HFFc6 (cell line): Measurements from ENCODE around the gene OR52K1. TPM values are rescaled to one million over a fixed set of nuclear protein-coding genes. Genes with fewer than 3 reads are reported as not detected.

Source experiments
- DNase-seq: peaks from one replicate; pipeline ENCODE4 v3.0.0-alpha.2; 2018
- H3K27ac Mint-ChIP-seq: 2 replicates; pipeline ENCODE4 v1.8.0; 2020; ENCODE audit warnings: mild to moderate bottlenecking, mixed read lengths
- H3K27me3 Mint-ChIP-seq: 2 replicates; pipeline ENCODE4 v1.8.0; 2021; ENCODE audit warnings: mild to moderate bottlenecking, moderate library complexity, mixed read lengths; ENCODE audit not compliant: insufficient read depth
- H3K36me3 Mint-ChIP-seq: 2 replicates; pipeline ENCODE4 v1.8.0; 2021; ENCODE audit warnings: low read depth, mixed read lengths
- H3K4me1 Mint-ChIP-seq: 2 replicates; pipeline ENCODE4 v1.8.0; 2020; ENCODE audit warnings: low read depth, mixed read lengths
- H3K4me3 Mint-ChIP-seq: 2 replicates; pipeline ENCODE4 v1.8.0; 2020; ENCODE audit warnings: mild to moderate bottlenecking, moderate library complexity, mixed read lengths
- H3K9me3 Mint-ChIP-seq: 2 replicates; pipeline ENCODE4 v1.8.0; 2020; ENCODE audit warnings: mild to moderate bottlenecking, mixed read lengths
- CTCF ChIP-seq: fragments of 200-600 bp; sonication (generic); IDR thresholded peaks from 2 replicates; pipeline ENCODE4 v1.5.0; 2021; ENCODE audit warnings: antibody characterized with exemption, mild to moderate bottlenecking
- total RNA-seq, 6 experiments: library from RNA; stranded (reverse); fragmentation: NEBNext Ultra II Directional; extraction: Animal tissue kit (Norgen Biotek cat#: 25700); gene quantifications; 2 replicates in 1 of 6; 3 replicates in 5 of 6; pipeline ENCODE4 v1.2.3, GENCODE V29; 2021

OR52K1 gene
- total RNA-seq, 6 experiments from 2014 or later, result not detected

GRCh38 chr11:4508886-4509285 is 26.4 kb downstream of the OR52K1 start:
- H3K36me3 Mint-ChIP-seq, result no peaks in the 10 kb centered on the region
- no peak for TF ChIP-seq CTCF
- 0 out of 2 replicates have a peak, but pooled peaks cover 1% of the 10 kb centered on the region for H3K9me3 Mint-ChIP-seq
- H3K4me1 Mint-ChIP-seq, result no peaks in the 10 kb centered on the region
- no peak for DNase-seq
- H3K27me3 Mint-ChIP-seq, result no peaks in the 10 kb centered on the region; the same call in 1 of the 2 replicates
- H3K4me3 Mint-ChIP-seq, result no peak overlapping the region
- no peak overlapping the region for H3K27ac Mint-ChIP-seq

GRCh38 chr11:4511282-4512245 is 29.1 kb downstream of the OR52K1 start:
- H3K4me1 Mint-ChIP-seq, result no peaks in the 10 kb centered on the region
- no peaks in the 10 kb centered on the region for H3K36me3 Mint-ChIP-seq
- DNase-seq, result no peak
- peaks cover 8% of the 10 kb centered on the region for H3K9me3 Mint-ChIP-seq
- no peaks in the 10 kb centered on the region; the same call in 1 of the 2 replicates for H3K27me3 Mint-ChIP-seq
- no peak overlapping the region for H3K27ac Mint-ChIP-seq
- TF ChIP-seq CTCF, result no peak
- H3K4me3 Mint-ChIP-seq, result no peak overlapping the region

- no peaks in the 10 kb centered on the region for H3K4me1 Mint-ChIP-seq
- H3K27me3 Mint-ChIP-seq, result no peaks in the 10 kb centered on the region
- no peak overlapping the region for H3K27ac Mint-ChIP-seq
- no peak for TF ChIP-seq CTCF
- no peaks in the 10 kb centered on the region for H3K36me3 Mint-ChIP-seq
- DNase-seq, result no peak
- no peak overlapping the region for H3K4me3 Mint-ChIP-seq
- H3K9me3 Mint-ChIP-seq, result peaks cover 9% of the 10 kb centered on the region
Observed at GRCh38 chr11:4514196-4514595, 31.8 kb downstream of the OR52K1 start.

- peaks cover 21% of the 10 kb centered on the region for H3K9me3 Mint-ChIP-seq
- no peak overlapping the region for H3K4me3 Mint-ChIP-seq
- no peak overlapping the region for H3K27ac Mint-ChIP-seq
- no peaks in the 10 kb centered on the region for H3K4me1 Mint-ChIP-seq
- no peaks in the 10 kb centered on the region for H3K36me3 Mint-ChIP-seq
- no peak for TF ChIP-seq CTCF
- no peaks in the 10 kb centered on the region for H3K27me3 Mint-ChIP-seq
- no peak for DNase-seq
Observed at GRCh38 chr11:4522339-4522738, 39.9 kb downstream of the OR52K1 start.

GRCh38 chr11:4522752-4523151 is 40.3 kb downstream of the OR52K1 start:
- peaks cover 21% of the 10 kb centered on the region for H3K9me3 Mint-ChIP-seq
- no peaks in the 10 kb centered on the region for H3K36me3 Mint-ChIP-seq
- no peak for TF ChIP-seq CTCF
- DNase-seq, result no peak
- no peak overlapping the region for H3K27ac Mint-ChIP-seq
- no peaks in the 10 kb centered on the region for H3K27me3 Mint-ChIP-seq
- no peaks in the 10 kb centered on the region for H3K4me1 Mint-ChIP-seq
- H3K4me3 Mint-ChIP-seq, result no peak overlapping the region
